Epidermal melanocyte (primary cell): ENCODE measurements around the gene S100PBP.

Source experiments
- DNase-seq: peaks from one replicate; pipeline ENCODE4 v3.0.0; 2011; ENCODE audit warnings: low spot score; ENCODE audit not compliant: insufficient read length

Gene S100PBP

GRCh38 chr1:32817159-32817814 lies at the start of gene S100PBP, which contains the start of gene YARS1:
Gene S100PBP, plus strand, starts transcription at chr1:32817653. Its CDS starts 8,447 bp downstream, at chr1:32826100.
Gene YARS1, minus strand, starts transcription at chr1:32817358. Its CDS starts 114 bp downstream, at chr1:32817244.
- peak; percentile 90 for DNase-seq

GRCh38 chr1:32768110-32768850 lies 49.2 kb upstream of the S100PBP start:
- no peak for DNase-seq

GRCh38 chr1:32769524-32770220 lies 47.8 kb upstream of the S100PBP start:
- DNase-seq: no peak

- DNase-seq: no peak
Observed at GRCh38 chr1:32770221-32770731, 47.2 kb upstream of the S100PBP start.

- DNase-seq: no peak
Observed at GRCh38 chr1:32770741-32771548, 46.5 kb upstream of the S100PBP start.

GRCh38 chr1:32771561-32772280 lies 45.7 kb upstream of the S100PBP start:
- DNase-seq: no peak

GRCh38 chr1:32772281-32773017 lies 45.0 kb upstream of the S100PBP start:
- DNase-seq: no peak

- peak; percentile 78 for DNase-seq
Observed at GRCh38 chr1:32773018-32773763, 44.3 kb upstream of the S100PBP start.

- no peak for DNase-seq
Observed at GRCh38 chr1:32773764-32774463, 43.5 kb upstream of the S100PBP start.

GRCh38 chr1:32774464-32774808 lies 43.0 kb upstream of the S100PBP start:
- DNase-seq: no peak

GRCh38 chr1:32774950-32775634 lies 42.4 kb upstream of the S100PBP start:
- peak; percentile 35 for DNase-seq

GRCh38 chr1:32775640-32776337 lies 41.7 kb upstream of the S100PBP start:
- DNase-seq: peak; percentile 25

GRCh38 chr1:32779242-32779641 lies 38.2 kb upstream of the S100PBP start:
- DNase-seq: peak; percentile 9

- DNase-seq: no peak
Observed at GRCh38 chr1:32780005-32780404, 37.4 kb upstream of the S100PBP start.

GRCh38 chr1:32780628-32781234 lies 36.7 kb upstream of the S100PBP start:
- no peak for DNase-seq

- DNase-seq: no peak
Observed at GRCh38 chr1:32782086-32782485, 35.4 kb upstream of the S100PBP start.

GRCh38 chr1:32783851-32784250 lies 33.6 kb upstream of the S100PBP start:
- DNase-seq: no peak
